HG02870 (cell line): Measurements from ENCODE around the gene PSMD9.
"Not testable (repeated sequence)": the region's sequence is repeated elsewhere in the genome, so short reads cannot be mapped to it uniquely, and the experiment has no call there.

Source experiments
- ATAC-seq: cut with Tn5 transposase; IDR thresholded peaks from one replicate; pipeline ENCODE4 v1.9.1; 2021; ENCODE audit warnings: mild to moderate bottlenecking, moderate library complexity; ENCODE audit not compliant: unreplicated experiment

The PSMD9 gene

DNA sequence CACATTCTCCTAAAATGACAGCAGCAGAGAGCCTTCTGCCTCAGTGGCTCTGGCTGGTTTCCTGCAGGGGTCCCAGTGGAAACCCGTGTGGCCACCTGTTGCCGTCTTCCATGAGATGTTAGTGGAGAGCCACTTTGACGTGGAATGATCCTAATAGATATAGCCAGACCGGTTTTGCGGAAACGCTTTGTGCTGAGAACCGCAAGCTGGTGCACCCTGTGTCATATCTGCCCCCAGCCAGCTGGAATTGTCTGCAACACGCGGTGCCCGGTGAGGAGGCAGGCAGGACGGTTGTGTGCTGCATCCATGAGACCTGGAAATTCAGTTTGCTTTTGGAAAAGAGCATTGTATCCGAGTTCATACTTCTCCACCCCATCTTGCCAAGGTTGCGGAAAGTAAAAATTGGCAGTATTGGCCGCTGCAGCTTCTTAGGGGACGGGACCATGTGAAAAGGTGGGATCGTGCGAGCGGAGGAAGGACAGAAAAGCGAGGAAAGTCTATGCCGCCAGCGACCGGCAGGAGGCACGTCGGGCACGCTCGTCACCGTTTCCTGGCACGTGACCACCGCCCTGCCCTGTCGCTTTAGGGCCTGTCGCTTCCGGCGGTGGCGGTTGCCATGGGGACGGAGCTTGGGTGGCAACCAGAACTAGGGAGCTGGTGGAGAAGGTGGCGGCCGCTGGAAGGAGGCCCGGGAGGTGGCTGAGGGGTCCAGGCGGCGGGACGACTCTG, 29.5 kb downstream of the PSMD9 start, which contains the start of gene CFAP251:
TSS of gene CFAP251 (plus strand) at position 643 of the 729 bp plus-strand sequence. CDS start 2,714 bp downstream, outside the sequence.
- peak; percentile 95 for ATAC-seq

DNA sequence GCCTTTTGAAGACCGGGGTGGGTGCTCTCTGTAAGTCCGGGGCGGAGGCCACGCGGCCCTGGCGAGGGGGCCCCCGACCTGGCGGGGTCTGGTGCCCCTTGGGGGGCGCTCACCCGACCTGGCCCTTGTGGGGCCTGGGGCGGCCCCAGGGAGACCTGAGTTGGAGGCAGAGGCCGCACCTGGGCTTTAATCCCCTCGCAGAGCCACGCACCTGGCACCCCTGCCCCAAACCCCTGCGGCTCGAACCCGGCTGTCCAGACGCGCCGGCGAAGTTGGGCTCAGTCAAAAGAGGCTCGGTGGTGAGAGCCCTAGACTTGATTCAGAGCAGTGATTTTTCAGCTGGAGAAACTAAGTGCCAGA, 30.1 kb downstream of the PSMD9 start:
- peak; percentile 10 for ATAC-seq

DNA sequence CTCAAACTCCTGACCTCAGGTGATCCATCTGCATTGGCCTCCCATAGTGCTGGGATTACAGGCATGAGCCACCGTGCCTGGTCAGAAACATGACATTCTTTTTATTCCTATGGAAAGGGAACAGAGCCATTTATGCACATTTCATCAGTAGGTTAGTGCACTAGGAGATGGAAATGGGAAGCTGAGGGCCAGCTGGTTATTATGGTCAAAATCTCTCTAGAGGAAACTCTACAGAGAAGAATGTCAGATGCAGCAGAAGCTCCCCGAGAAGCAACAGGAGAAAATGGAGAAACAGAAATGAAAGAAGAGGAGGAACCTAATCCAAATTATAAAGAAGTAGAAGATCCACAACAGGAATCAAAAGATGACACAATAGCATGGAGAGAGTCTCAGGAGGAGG, 32.5 kb downstream of the PSMD9 start:
- ATAC-seq = no peak

DNA sequence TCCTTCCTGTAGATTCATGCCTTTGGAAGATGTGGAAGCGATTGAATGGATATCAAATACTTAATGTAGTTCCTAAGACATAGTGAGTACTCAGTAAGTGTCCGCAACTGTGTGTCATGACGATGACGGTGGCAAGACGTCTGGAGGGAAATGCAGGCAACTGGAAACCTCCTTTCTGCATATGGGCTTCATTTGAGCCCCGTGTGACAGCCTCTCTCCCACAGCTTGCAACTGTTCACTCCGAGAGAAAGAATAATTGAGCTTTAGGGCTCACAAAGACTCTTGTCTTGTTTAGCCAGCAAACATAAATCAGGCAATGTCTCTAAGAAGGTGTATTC, 36.7 kb downstream of the PSMD9 start:
- no peak for ATAC-seq

DNA sequence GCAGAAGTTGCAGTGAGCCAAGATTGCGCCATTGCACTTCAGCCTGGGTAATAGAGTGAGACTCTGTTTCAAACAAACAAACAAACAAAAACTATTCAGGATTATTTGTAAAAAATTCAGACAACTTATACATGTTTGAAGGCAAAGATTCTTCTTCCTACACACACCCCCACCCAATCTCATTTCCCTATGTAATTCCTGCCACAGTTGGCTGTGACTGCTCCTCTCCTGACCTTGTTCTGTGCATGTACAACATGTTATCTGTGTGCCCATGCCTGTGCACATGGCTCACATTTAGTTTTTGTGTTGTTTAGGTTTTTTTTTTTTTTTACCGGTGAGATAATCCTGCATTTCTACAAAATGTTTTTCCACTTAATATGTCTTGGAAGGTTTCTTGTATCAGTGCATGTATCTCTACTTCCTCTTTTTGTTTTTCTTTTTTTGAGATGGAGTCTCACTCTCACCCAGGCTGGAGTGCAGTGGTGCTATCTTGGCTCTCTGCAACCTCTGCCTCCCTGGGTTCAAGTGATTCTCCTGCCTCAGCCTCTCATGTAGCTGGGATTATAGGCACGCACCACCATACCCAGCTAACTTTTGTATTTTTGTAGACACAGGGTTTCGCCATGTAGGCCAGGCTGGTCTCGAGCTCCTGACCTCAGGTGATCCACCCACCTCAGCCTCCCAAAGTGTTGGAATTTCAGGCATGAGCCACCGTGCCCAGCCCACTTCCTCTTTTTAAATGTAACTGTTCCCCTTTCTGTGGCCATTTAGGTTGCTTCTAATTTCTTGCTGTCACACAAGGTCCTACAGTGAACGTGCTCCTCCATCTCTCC, 38.5 kb downstream of the PSMD9 start:
- no peak for ATAC-seq

DNA sequence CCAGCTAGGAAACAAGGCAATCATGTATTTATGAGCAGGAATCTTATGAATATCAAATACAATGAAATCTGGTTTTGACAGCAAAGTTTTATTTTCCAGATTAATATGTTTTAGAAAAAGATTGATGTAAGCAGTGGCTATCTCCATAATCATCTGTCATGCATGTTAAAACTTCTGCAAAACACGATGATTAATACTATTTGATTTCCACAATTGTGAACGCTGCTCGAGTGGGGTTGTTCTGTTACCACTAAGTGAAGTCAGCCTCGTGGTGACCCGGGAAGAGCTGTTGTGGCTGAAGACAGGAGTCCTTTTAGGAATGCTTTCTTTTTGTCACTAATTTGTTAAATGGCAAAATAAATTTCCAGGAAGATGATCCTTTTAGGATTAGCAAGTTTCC, 39.2 kb downstream of the PSMD9 start:
- ATAC-seq = no peak

DNA sequence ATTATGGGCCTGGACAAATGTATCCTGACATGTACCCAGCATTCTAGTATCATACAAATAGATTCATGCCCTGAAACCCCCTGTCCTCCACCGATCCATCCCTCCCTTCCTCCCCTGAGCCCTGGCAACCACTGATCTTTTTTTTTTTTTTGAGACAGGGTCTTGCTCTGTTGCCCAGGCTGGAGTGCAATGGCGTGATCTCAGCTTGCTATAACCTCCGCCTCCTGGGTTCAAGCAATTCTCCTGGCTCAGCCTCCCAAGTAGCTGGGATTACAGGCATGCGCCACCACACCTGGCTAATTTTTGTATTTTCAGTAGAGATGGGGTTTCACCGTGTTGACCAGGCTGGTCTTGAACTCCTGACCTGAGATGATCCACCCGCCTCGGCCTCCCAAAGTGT, 41.0 kb downstream of the PSMD9 start:
- not testable (repeated sequence) for ATAC-seq

DNA sequence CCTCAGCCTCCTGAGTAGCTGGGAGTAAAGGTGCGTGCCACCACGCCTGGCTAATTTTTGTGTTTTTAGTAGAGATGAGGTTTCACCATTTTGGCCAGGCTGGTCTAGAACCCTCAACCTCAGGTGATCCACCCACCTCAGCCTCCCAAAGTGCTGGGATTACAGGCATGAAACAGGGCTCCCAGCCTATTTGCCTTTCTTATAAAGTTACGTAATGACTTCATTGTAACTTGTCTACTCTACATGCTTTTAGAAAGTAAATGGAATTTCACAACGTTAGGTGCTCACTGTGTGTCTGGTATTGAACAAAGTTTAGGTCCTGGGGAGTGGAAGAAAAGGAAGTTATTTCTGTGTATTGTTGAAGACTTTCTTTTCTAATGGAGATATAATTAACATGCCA, 42.3 kb downstream of the PSMD9 start:
- no peak for ATAC-seq

DNA sequence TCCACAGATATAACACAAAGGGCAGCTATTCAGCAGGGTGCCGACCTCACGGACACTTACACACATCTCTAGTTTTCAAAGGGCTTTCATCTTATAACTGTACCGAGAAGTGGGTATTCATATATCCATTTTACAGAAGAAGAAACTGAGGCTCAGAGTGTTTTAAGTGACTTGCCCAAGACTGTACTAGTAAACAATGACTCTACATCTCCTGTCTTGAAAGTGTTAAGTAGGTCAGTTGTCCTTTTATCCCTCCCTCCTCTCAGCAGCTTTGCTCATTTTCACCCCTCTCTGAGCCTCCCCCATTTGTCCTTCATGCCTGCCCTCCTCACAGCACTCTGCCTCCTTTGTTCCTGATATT, 43.6 kb downstream of the PSMD9 start:
- ATAC-seq = no peak

DNA sequence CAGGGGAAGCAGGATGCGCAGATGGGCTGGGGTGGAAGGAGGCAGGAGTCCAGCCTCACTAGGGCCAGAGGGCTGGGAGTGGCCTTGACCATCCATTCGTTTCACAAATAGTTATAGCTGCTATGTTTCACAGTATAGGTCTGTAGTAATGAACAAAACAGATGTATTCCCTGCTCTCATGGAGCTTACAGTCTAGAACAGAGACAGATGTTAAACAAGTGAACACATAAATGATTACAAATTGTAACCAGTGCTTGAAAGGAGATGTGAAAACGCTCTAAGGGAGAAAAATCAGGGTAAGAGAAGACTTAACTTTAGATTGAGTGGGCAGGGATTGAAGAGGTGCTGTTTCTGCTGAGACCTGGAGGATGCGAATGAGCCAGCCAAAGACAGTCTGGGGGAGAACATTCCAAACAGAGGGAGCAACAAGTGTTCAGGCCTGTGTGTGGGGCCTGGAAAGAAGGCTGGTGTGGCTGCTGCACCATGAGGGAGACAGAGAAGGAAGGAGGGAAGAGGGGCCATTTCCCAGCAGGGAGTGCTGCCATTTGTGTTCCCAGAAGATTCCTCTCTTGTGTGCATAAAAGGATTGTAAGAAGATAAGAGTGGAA, 44.4 kb downstream of the PSMD9 start:
- ATAC-seq = no peak

DNA sequence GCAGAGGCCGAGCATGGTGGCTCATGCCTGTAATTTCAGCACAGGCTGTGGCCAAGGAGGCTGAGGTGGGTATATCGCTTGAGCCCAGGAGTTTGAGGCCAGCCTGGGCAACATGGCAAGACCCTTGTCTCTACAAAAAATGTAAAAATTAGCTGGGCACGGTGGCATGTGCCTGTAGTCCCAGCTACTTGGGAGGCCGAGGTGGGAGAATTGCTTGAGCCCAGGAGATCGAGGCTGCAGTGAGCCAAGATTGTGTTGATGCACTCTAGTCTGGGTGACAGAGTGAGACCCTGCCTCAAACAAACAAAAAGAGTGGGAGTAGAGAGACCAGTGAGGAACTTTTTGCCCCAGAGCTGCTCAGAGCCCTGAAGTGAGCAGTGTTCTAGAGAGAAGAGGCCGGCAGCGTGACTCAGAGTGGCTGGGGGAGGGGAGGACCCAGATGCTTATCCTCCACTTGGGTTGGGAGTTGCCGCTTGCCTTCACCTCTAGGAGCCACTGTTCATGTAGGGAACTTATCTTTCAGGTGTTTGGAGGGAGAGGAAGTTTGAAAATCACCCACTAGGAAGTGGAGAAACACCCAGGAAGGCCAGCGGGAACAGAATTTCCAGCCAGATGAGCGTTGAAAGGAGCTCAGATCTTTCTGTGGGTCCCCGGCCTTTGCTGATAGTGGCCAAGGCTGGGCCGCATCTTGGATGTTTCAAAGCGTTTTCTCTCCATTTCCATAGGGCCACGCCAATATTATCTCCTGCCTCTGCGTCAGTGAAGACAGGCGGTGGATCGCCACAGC, 45.1 kb downstream of the PSMD9 start:
- no peak for ATAC-seq

DNA sequence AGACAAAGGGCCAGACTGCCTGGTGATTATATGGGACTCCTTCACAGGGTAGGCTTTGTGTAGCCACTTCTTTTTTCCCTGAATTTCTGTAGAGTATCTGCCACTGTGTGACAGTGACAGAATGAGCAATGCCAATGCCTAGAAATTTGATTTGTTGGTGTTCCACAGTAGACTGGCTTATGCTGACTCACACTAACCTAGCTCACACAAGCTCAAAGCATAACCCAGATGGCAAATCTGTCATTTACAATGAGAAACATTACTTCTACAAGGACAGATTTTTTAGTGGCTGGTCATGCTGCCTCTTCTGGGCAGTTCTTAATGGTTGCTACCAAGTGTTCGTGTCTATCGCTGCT, 45.7 kb downstream of the PSMD9 start:
- ATAC-seq = no peak

DNA sequence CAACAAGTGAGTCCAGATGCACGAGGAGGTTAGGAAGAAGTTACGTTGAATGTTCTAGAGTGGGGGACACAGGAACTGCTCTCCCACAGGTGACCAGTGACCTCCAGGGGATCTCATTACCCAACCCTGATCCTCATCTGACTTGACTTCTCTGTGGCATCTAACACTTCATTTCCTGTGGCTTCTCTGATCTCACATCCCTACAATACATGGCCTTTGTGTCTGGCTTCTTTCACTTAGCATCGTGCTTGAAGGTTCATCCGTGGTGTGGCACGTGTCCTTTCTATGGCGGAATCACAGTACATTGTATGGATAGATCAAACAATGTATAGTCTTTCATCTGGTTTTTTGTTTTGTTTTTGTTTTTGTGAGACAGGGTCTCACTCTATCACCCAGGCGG, 49.1 kb downstream of the PSMD9 start:
- ATAC-seq = no peak

DNA sequence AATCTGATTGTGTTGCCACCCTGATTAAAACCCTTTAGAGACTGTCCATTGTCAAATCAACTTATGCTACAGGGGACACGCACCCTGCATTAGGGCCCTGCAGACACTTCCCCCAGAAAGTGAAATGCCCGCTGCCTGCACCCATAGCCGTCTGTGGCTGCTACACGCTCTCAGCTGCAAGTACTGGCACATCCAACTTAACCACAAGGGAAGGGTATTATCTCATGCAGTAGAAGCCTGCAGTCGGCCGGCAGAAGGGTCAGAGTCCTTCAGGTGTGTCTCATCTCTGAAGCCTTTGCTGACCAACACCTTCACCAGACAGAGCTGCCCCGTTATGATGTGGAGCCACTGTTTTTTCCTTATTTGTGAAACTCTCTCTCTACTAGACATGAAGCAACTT, 50.6 kb downstream of the PSMD9 start:
- ATAC-seq = no peak

DNA sequence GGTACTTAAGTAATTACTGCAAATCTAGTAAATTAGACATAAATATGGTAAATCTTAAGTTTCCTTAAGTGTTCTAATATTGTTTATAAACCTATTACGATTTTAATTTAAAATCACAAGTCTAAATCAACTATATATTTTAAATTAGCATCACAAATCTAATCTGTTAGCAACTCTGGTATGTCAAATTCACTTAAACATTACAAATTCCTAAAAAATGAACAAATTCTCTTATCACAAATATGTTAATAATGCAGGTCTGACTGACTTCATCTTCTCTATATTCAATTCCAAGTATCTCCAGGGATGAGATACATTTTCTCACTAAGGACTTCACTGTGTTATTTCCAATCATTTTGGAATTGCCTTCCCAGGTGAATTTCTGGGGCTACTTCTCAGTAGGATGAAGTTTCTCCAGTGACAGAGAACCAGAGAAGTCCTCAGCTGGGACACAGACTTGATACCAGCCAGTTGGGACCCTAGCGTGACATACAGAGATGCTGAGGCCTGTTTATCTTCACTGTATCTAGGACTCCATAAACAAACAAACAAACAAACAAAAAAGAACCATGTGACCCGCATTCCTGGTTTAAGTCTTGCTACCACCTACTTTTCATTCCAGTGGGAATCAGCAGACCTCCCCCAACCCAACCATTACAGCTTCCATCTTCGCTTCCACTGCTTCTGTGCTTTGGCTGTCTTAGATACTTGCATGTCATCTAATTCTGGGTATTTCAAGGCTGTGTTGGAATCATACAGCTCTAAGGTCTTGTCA, 51.6 kb downstream of the PSMD9 start:
- ATAC-seq = no peak

DNA sequence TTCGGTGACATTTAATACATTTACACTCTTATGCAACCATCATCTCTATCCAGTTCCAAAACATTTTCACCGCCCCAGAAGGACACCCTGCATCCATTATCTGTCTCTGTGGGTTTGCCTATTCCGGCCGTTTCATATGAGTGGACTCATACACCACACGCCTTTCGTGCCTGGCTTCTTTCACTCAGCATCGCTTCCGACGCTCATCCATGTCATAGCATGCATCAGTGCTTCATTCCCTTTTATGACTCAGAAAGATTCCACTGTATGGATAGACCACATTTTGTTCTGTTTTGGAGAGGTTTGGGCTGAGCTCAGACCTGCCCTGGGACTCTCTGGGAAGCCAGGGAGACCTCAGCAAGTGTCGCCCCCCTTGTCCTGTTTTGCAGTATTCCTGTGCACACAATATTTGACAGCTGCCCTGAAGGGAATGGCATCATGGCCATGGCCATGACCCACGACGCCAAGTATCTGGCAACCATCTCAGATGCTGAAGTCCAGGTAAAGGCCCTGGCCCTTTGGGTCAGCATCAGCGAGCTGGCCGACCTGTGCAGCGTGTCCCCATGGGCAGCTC, 53.6 kb downstream of the PSMD9 start:
- no peak for ATAC-seq

DNA sequence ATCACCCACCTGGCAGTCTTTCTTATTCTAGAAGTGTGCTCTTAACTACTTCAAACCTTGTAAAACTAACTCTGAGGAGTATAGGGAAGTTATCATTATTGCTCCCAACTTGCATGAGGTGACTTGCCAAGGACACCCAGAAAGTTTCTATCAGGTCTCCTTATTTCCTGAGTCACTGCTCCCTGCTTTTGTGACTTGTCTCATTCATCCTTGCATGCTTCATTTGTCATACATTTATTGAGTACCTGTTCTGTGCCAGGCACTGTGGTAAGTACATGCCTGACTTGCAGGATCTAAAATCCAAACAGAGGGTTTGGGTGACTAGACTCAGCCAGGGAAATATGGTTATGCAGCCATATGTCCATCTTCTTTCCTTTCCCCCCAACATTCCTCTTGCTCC, 55.3 kb downstream of the PSMD9 start:
- no peak for ATAC-seq

DNA sequence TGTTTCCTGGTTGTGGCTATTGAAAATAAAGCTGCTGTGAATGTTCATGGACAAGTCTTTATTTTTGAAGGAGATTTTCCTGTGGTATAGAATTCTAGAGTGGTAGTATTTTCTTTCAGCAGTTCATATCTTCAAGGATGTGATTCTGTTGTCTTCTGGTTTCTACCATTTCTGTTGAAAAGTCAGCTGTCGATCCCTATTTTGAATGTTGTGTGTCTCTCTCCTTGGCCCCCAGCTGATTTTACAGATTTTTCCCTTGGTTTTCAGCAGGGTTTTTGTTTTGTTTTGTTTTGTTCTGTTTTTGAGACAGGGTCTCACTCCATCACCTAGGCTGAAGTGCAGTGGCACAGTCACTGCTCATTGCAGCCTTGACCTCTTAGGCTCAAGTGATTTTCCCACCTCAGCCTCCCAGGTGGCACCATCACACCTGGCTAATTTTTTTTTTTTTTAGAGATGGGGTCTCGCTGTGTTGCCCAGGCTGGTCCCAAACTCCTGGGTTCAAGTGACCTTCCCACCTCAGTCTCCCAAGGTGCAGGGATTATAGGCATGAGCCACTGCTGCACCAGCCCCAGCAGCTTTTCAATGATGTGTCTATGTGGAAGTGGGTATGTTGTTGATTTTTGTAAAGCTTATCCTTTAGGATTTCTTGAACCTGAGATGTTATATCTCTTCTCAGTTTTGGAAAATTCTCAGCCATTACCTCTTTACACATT, 57.9 kb downstream of the PSMD9 start:
- no peak for ATAC-seq

DNA sequence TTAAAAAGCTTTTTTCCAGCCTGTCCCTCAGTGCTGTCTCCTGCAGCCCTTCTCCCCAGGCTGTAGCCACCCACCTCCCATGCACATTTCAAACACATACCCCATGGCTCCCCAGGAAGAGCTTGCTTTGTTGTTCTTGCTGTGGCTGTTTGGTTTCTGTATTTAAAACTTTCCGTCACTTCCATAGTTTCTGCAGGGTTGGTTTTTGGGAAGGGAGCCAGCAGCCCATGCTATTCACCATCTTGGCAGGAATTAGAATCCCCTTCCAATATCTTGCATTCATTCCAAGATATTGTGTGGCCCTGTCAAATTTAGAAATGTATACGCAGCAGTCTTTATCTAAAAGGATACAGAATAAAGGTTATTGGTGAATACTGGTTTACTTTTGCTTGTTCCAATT, 59.4 kb downstream of the PSMD9 start:
- no peak for ATAC-seq
